Adipose tissue (tissue), 3 donors: ENCODE results near the gene CCT6A. TPM values are rescaled to one million over a fixed set of nuclear protein-coding genes. Genes with fewer than 3 reads are reported as not detected.
"Not testable (repeated sequence)": the region's sequence is repeated elsewhere in the genome, so short reads cannot be mapped to it uniquely, and the experiment has no call there.

Experiments
- H3K27ac ChIP-seq: one replicate; pipeline ENCODE4 v1.5.1; 2013; ENCODE audit warnings: low read depth, low read length
- WGBS, 3 donors: extraction: QIAGEN DNeasy Blood & Tissue Kit; methylation state at CpG; one replicate each; pipeline ENCODE4 v1.1.7; 2013; 5-methylcytosine and 5-hydroxymethylcytosine counted together
- polyA plus RNA-seq, 3 donors: library from polyadenylated mRNA; stranded (reverse); fragments of 200-250 nt; gene quantifications; one replicate each; pipeline ENCODE4 v1.2.3, GENCODE V29; 2013
- donor health status: healthy with polysubstance abuse.
- donor health status: Bipolar disorder and iron deficiency.
- donor health status: healthy.

CCT6A gene
- polyA plus RNA-seq, 3 donors: 58.7 to 102 (median 96.2) TPM

- not testable (repeated sequence) for H3K27ac ChIP-seq
- 44 to 90% (median 82%) methylated on average over 11 of the region's 11 CpGs for WGBS, 3 donors
Observed at GRCh38 chr7:56047446-56048116, 4.0 kb upstream of the CCT6A start.

- WGBS, 3 donors: 90 to 93% (median 90%) methylated on average over 1 of the region's 1 CpG
- no peak overlapping the region for H3K27ac ChIP-seq
Observed at GRCh38 chr7:56048245-56048644, 3.3 kb upstream of the CCT6A start.

GRCh38 chr7:56048763-56049162 is 2.8 kb upstream of the CCT6A start:
- H3K27ac ChIP-seq: not testable (repeated sequence)
- 32 to 70% (median 68%) methylated on average over 8 of the region's 8 CpGs for WGBS, 3 donors

DNA sequence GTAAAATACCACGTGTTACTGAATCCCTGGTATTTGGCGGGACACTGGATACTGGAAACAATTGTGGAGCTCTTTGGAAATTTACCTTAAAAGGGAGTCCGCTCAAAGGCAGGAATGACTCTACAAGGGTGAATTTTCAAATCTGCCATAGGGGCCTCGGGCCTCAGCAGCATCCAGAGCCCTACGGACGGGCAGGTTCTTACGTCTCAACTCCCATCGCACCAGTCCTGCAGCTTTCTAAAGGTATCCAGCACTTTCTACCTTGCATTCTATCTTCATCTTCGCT is 569 bp upstream of the CCT6A start:
- peak overlapping the region; percentile 38 for H3K27ac ChIP-seq
- 0 to 1% (median 1%) methylated on average over 9 of the region's 9 CpGs for WGBS, 3 donors

- no peak overlapping the region for H3K27ac ChIP-seq
- WGBS, 3 donors: 76 to 90% (median 84%) methylated on average over 9 of the region's 9 CpGs
Observed at GRCh38 chr7:56053379-56053778, 1.8 kb downstream of the CCT6A start.

- 69 to 88% (median 82%) methylated on average over 2 of the region's 2 CpGs for WGBS, 3 donors
- no peak overlapping the region for H3K27ac ChIP-seq
Observed at GRCh38 chr7:56053993-56054392, 2.4 kb downstream of the CCT6A start.

DNA sequence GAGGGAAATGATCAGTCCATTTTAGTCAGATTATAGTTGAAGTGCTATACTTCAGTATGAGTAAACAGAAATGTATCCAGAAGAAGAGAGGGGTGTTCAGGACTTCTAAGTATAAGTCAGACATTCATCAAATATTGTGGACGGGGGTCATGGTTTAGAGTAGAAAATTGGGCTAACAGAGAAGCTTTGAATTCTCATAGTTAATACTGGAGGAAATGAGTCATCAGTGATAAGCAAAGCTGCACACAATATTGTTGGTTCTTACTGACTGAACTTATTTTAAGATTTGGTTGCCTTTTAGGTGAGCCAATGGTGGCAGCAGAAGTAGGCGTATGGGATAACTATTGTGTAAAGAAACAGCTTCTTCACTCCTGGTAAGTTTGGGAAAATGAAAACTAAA is 10.8 kb downstream of the CCT6A start:
- 57 to 69% (median 65%) methylated on average over 2 of the region's 2 CpGs for WGBS, 3 donors
- H3K27ac ChIP-seq: no peak overlapping the region

- no peak overlapping the region for H3K27ac ChIP-seq
- WGBS, 3 donors: 63 to 76% (median 71%) methylated on average over 7 of the region's 7 CpGs
Observed at GRCh38 chr7:56063500-56063881, 11.9 kb downstream of the CCT6A start.

- WGBS, 3 donors: 0 to 1% (median 1%) methylated on average over 47 to 49 of the region's 49 CpGs
- peak within 1 kb of the TSS; percentile 4 for H3K27ac ChIP-seq
Observed at GRCh38 chr7:56063882-56064625, 12.5 kb downstream of the CCT6A start, which contains the start of gene SUMF2. TSS of gene SUMF2 (plus strand) at chr7:56064286. CDS start at chr7:56064312, 26 bp downstream.

- WGBS, 3 donors: 94 to 98% (median 97%) methylated on average over 13 of the region's 13 CpGs
- not testable (repeated sequence) for H3K27ac ChIP-seq
Observed at GRCh38 chr7:56066376-56066775, 14.8 kb downstream of the CCT6A start.

DNA sequence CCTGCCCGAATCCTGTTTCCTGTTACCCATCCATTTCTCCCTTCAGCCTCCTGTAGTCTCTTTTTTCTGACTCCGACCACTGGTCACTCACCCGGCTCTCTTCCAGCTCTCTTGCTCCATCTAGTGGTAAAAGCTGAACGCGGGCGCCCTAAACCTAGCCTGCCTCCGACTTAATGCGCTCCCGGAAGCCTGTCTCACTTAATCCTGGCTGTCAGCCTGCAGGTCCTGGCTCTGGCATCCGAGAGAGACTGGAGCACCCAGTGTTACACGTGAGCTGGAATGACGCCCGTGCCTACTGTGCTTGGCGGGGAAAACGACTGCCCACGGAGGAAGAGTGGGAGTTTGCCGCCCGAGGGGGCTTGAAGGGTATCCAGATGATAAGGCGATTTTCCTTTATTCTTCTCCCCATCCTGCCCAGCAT is 22.8 kb downstream of the CCT6A start:
- no peak overlapping the region for H3K27ac ChIP-seq
- 9 to 20% (median 17%) methylated on average over 19 of the region's 19 CpGs for WGBS, 3 donors

- H3K27ac ChIP-seq: no peak overlapping the region
Observed at GRCh38 chr7:56077681-56078080, 26.1 kb downstream of the CCT6A start.

GRCh38 chr7:56078196-56078595 is 26.6 kb downstream of the CCT6A start:
- no peak overlapping the region for H3K27ac ChIP-seq
- 93 to 95% (median 94%) methylated on average over 14 to 16 of the region's 16 CpGs for WGBS, 3 donors

More at GRCh38 chr7:56077681-56078080, 26.1 kb downstream of the CCT6A start:
- WGBS, 3 donors: 95 to 97% (median 97%) methylated on average over 3 of the region's 3 CpGs

- 20 to 47% (median 32%) methylated on average over 12 of the region's 12 CpGs for WGBS, 3 donors
- no peak overlapping the region for H3K27ac ChIP-seq
Observed at GRCh38 chr7:56079450-56080185, 28.1 kb downstream of the CCT6A start.

DNA sequence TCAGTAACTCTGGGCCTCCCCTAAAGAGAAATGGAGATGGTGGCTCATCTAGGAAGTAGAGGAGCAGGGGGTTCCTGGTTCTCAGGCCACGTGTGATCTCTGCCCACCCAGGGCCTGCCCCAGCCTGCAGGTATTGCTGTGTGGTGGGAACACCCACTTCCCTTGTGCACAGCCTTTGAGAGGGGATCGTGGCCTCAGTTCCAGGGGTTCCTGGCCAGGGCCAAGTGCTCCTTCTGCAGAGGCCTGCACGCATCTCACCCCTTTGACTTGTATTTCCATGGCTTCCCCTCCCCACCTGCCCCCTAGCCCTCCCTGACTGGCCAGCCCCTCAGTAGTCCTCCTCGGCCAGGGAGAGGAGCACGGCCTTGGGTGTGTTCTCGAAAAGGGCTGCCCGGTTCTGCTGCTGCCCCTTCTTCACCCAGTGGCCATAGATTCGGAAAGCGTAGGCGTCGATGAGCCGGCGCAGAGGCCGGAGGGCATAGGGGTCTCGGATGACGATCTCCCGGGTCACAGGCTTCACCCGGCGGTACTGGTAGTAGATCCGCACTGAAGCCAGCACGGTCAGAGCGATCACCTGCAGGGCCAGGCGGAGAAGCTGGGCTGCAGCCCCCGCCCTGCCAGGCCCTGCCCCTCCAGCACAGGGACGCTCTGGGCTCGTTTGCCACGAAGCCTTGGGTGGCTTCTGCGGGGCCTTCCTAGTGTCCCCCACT is 29.3 kb downstream of the CCT6A start:
- whole genome bisulfite sequencing, 3 donors: 94 to 96% (median 95%) methylated on average over 28 of the region's 28 CpGs
- not testable (repeated sequence) for H3K27ac ChIP-seq

GRCh38 chr7:56081626-56082340 is 30.2 kb downstream of the CCT6A start:
- WGBS, 3 donors: 92 to 98% (median 93%) methylated on average over 26 to 29 of the region's 29 CpGs
- no peak overlapping the region for H3K27ac ChIP-seq

- H3K27ac ChIP-seq: no peak overlapping the region
- 43 to 63% (median 56%) methylated on average over 13 of the region's 13 CpGs for WGBS, 3 donors
Observed at GRCh38 chr7:56083150-56083785, 31.7 kb downstream of the CCT6A start.

DNA sequence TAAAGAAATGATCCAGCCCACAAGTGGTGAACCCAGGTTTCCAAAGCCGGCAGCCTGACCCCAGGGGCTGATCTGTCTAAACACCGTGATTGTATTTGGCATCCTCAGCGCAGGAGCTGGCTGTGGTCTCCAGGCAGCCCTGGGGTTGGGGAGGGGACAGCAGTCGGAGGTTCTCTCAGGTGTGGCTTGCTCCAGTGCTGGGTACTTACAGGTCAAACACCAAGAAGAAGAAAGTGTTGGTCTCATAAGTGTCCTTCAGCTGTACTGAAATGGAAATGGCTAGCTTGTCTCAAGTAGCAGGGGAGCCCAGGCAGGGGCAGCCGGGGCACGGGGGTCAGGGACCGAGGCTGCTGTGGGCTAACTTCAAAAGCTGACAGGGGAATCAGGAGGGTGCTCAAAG is 35.2 kb downstream of the CCT6A start:
- WGBS, 3 donors: 92 to 98% (median 95%) methylated on average over 7 of the region's 7 CpGs
- H3K27ac ChIP-seq: no peak overlapping the region
